Measurements from ENCODE around the gene FEZF2.

DNA sequence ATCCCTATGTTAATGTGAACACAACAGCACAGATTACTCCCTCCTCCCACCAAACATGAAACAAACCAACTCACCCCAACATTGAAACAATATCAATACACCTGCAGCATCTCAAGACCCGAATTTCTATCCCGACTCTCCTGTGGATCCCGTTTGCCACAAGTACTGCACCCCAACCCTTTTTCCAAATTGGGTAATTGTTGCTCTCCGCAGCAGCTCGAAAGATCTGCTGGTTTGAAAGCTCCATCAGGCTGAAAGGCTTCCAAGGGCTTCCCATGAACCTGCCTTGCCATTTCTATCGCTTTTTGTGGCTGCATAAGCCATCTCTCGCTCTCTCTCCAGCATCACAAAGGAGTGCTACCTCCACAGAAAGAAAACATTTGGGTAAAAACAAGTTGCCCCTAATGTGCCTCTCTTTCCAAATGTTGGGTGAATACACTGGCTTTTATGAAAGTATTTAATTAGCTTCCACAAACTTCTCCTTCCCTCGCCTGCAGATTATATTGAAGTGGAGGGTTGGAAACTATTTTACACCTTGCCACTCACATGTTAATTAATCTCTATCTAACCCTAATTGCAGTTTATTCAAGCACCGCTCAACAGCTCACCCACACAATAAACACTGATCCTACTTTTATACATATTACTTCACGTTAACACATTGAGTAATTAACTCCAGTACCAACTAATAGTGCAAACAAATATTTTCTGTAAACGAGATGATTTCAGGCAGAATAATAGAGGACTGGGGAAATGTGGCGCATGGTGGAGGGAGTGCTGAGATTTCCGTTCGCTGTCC, 2.5 kb upstream of the FEZF2 start:
- TF ChIP-seq POLR2A (IDR thresholded peaks at IDR 0.05; ENCODE audit: low read depth, low read length) (no peak), POLR2AphosphoS5 (IDR thresholded peaks at IDR 0.05; ENCODE audit: low read depth, low read length) (no peak)
